GM12878 (cell line): Measurements from ENCODE around the gene CPA4. TPM values are rescaled to one million over a fixed set of nuclear protein-coding genes. Genes with fewer than 3 reads are reported as not detected.

Experiments used
- CREB1 ChIP-seq: IDR thresholded peaks from 2 replicates; pipeline ENCODE4 v1.6.1; 2012; ENCODE audit warnings: low read depth, mild to moderate bottlenecking, inconsistent platforms
- DPF2 ChIP-seq: fragments of 450-650 bp; IDR thresholded peaks from 2 replicates; pipeline ENCODE4 v1.6.1; 2017; ENCODE audit warnings: mild to moderate bottlenecking
- EGR1 ChIP-seq, 2 experiments: IDR thresholded peaks; 1 replicate in 1 of 2; 2 replicates in 1 of 2; pipeline ENCODE4 v1.6.1; 2011 to 2012; ENCODE audit warnings: low read depth in 2 of 2, low read length in 2 of 2, borderline replicate concordance in 1 of 2, mild to moderate bottlenecking in 1 of 2, moderate library complexity in 1 of 2
- EP300 ChIP-seq, 2 experiments: fragments of 150-350 bp in 1 of 2; IDR thresholded peaks; 2 replicates each; pipeline ENCODE4 v1.6.1; 2011 to 2012; ENCODE audit warnings: low read depth in 2 of 2, low read length in 2 of 2, borderline replicate concordance in 1 of 2, improper control_type of control experiment in 1 of 2, inconsistent platforms in 1 of 2; ENCODE audit not compliant: control insufficient read depth in 1 of 2
- ETV6 ChIP-seq, 2 experiments: fragments of 450-650 bp in 1 of 2; IDR thresholded peaks in 1 of 2; conservative IDR thresholded peaks in 1 of 2; 2 replicates each; pipeline ENCODE4 v1.6.1; 2014; ENCODE audit warnings: antibody characterized with exemption in 1 of 2, borderline replicate concordance in 1 of 2, low read depth in 1 of 2, mild to moderate bottlenecking in 1 of 2, moderate library complexity in 1 of 2
- EZH2 ChIP-seq: IDR thresholded peaks from 2 replicates; pipeline ENCODE4 v1.6.1; 2012; ENCODE audit warnings: low read depth, mild to moderate bottlenecking, control low read depth, inconsistent platforms, low read length, borderline replicate concordance; ENCODE audit not compliant: control insufficient read depth
- GATAD2B ChIP-seq: fragments of 450-650 bp; conservative IDR thresholded peaks from 2 replicates; pipeline ENCODE4 v1.6.1; 2017; ENCODE audit warnings: low read depth, mild to moderate bottlenecking, moderate library complexity
- HDAC2 ChIP-seq: fragments of 200-600 bp; sonication (generic); IDR thresholded peaks from 2 replicates; pipeline ENCODE4 v1.6.1; 2017
- HDAC6 ChIP-seq: fragments of 200-600 bp; sonication (generic); IDR thresholded peaks from one replicate; pipeline ENCODE4 v1.8.0; 2017; ENCODE audit warnings: antibody characterized with exemption; ENCODE audit not compliant: unreplicated experiment
- IKZF1 ChIP-seq: fragments of 450-650 bp; conservative IDR thresholded peaks from 2 replicates; pipeline ENCODE4 v1.6.1; 2017; ENCODE audit warnings: antibody characterized with exemption, mild to moderate bottlenecking
- IRF5 ChIP-seq: fragments of 450-650 bp; IDR thresholded peaks from 2 replicates; pipeline ENCODE4 v1.6.1; 2017; ENCODE audit warnings: borderline replicate concordance
- KAT2A ChIP-seq: conservative IDR thresholded peaks from 2 replicates; pipeline ENCODE4 v1.6.1; 2011; ENCODE audit warnings: low read depth, low read length; ENCODE audit not compliant: control insufficient read depth
- MEF2A ChIP-seq: IDR thresholded peaks from 2 replicates; pipeline ENCODE4 v1.6.1; 2011; ENCODE audit warnings: low read depth, mild to moderate bottlenecking, low read length, moderate library complexity; ENCODE audit not compliant: insufficient read depth
- NFYA ChIP-seq: IDR thresholded peaks from 2 replicates; pipeline ENCODE4 v1.6.1; 2011; ENCODE audit warnings: low read depth, mild to moderate bottlenecking, low read length, improper control_type of control experiment, borderline replicate concordance
- PML ChIP-seq: IDR thresholded peaks from 2 replicates; pipeline ENCODE4 v1.6.1; 2012; ENCODE audit warnings: low read length, inconsistent platforms
- RFX5 ChIP-seq: IDR thresholded peaks from 2 replicates; pipeline ENCODE4 v1.6.1; 2011; ENCODE audit warnings: low read depth, low read length, improper control_type of control experiment
- SP1 ChIP-seq: IDR thresholded peaks from one replicate; pipeline ENCODE4 v1.6.1; 2011; ENCODE audit warnings: low read depth, low read length
- SREBF1 ChIP-seq: IDR thresholded peaks from 2 replicates; pipeline ENCODE4 v1.6.1; 2012; ENCODE audit warnings: mild to moderate bottlenecking, low read length
- WRNIP1 ChIP-seq: IDR thresholded peaks from 2 replicates; pipeline ENCODE4 v1.6.1; 2011; ENCODE audit warnings: low read depth, low read length, improper control_type of control experiment, borderline replicate concordance
- ZNF217 ChIP-seq: fragments of 450-650 bp; IDR thresholded peaks from 2 replicates; pipeline ENCODE4 v1.6.1; 2017; ENCODE audit warnings: antibody characterized with exemption, mild to moderate bottlenecking
- ZSCAN29 ChIP-seq: fragments of 450-650 bp; IDR thresholded peaks from 2 replicates; pipeline ENCODE4 v1.6.1; 2017; ENCODE audit warnings: mild to moderate bottlenecking, moderate library complexity
- polyA plus RNA-seq, 11 experiments: library from polyadenylated mRNA; depleted of rRNA in 4 of 11; unstranded in 6 of 11; stranded (reverse) in 5 of 11; fragments of >200 nt; fragmentation: Nextera tagmentation in 4 of 11; fragmentation: Illumina TruSeq in 1 of 11; extraction: Ambion mirVana in 4 of 11; extraction: Trizol in 1 of 11; gene quantifications; 1 replicate in 1 of 11; 2 replicates in 10 of 11; pipeline versions ENCODE4 v1.2.1 to v1.2.3, GENCODE V29; 2011 to 2016; ENCODE audit warnings: inconsistent platforms in 2 of 11, missing spikeins in 2 of 11, low read depth in 1 of 11
- total RNA-seq, 4 experiments: library from RNA; depleted of rRNA in 3 of 4; stranded (reverse); fragments of >200 nt in 3 of 4; fragmentation: Illumina TruSeq in 1 of 4; extraction: Trizol in 1 of 4; gene quantifications; 2 replicates each; pipeline versions ENCODE4 v1.2.1 to v1.2.3, GENCODE V29; 2013 to 2021
- TF ChIP-seq, protein P1 (sequence below): fragments of 450-650 bp; IDR thresholded peaks from 2 replicates; pipeline ENCODE4 v1.6.1; 2018; ENCODE audit warnings: mild to moderate bottlenecking, low read depth, moderate library complexity; ENCODE audit not compliant: partially characterized antibody
- TF ChIP-seq, protein P2 (sequence below): fragments of 450-650 bp; formaldehyde crosslinking; IDR thresholded peaks from 2 replicates; pipeline ENCODE4 v1.4.0; 2022; ENCODE audit warnings: mild to moderate bottlenecking, moderate library complexity

Gene CPA4
- total and polyA plus RNA-seq, 10 of the 15 experiments (the other 5 are each of a cell fraction or from before 2014, with no cell fraction given): 0.05 to 0.35 (median 0.18) TPM; not detected in 1

DNA sequence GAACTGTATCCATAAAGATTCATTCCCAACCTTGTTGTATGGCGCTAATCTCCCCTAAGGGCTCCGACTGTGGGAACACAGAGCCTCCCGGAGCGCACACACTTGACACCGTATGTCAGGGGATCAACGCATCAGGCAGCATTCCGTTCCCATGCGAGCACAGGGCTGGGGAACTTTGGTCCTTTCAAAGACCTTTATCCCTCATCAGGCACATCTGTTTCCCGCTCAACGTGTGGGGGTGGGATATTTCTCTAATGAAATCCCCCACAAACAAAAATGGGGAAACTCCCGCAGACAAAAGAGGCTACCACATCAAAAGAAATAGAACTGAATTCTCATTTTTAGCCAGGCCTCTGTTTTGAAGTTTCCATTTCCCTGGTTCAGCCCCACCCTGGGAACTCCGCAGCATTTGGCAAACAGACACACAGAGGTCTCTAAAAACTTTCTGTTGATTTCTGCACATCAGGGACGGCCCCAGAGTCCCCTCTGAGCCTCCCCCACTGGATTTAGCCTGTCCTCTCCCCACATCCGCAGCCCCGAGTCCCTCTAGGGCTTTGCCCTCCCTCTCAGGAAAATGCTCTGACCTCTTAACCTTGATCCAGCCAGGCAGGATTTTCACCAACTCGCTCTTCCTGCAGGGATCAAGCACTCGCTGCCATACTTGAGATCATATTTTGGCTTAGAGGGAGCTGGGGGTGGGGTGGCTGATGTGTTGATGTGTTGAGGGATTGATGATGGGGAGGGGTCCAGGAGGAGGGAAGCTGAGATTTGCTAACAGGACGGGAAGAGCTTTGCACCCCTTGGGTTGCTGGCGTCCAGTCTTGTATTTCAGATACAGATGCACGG, 58.2 kb downstream of the CPA4 start (continued):
- TF ChIP-seq, protein P1, sequence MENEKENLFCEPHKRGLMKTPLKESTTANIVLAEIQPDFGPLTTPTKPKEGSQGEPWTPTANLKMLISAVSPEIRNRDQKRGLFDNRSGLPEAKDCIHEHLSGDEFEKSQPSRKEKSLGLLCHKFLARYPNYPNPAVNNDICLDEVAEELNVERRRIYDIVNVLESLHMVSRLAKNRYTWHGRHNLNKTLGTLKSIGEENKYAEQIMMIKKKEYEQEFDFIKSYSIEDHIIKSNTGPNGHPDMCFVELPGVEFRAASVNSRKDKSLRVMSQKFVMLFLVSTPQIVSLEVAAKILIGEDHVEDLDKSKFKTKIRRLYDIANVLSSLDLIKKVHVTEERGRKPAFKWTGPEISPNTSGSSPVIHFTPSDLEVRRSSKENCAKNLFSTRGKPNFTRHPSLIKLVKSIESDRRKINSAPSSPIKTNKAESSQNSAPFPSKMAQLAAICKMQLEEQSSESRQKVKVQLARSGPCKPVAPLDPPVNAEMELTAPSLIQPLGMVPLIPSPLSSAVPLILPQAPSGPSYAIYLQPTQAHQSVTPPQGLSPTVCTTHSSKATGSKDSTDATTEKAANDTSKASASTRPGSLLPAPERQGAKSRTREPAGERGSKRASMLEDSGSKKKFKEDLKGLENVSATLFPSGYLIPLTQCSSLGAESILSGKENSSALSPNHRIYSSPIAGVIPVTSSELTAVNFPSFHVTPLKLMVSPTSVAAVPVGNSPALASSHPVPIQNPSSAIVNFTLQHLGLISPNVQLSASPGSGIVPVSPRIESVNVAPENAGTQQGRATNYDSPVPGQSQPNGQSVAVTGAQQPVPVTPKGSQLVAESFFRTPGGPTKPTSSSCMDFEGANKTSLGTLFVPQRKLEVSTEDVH: no peak
- TF ChIP-seq PML (no peak), HDAC2 (no peak), SREBF1 (no peak), IRF5 (no peak), EP300 (IDR thresholded peaks at IDR 0.05; ENCODE audit: borderline replicate concordance in 1 of 2, control insufficient read depth in 1 of 2, low read depth in 2 of 2, low read length in 2 of 2) (no peak), WRNIP1 (no peak), DPF2 (0 out of 2 replicates have a peak, but pooled peaks have one; percentile 23), ZNF217 (no peak), MEF2A (peak; percentile 77), NFYA (no peak), EGR1 (IDR thresholded peaks at IDR 0.05; ENCODE audit: borderline replicate concordance in 1 of 2, low read depth in 2 of 2, low read length in 2 of 2) (peak in 1 of 2 experiments; percentile 50; a peak in 1 of 3 replicates), KAT2A (no peak), HDAC6 (no peak), EZH2 (no peak), IKZF1 (peak; percentile 58), ETV6 (conservative IDR thresholded peaks at IDR 0.05 in 1 of 2, IDR thresholded peaks at IDR 0.05 in 1 of 2; ENCODE audit: borderline replicate concordance in 1 of 2, low read depth in 1 of 2) (peak in 1 of 2 experiments; percentile 41; a peak in 1 of 4 replicates), ZSCAN29 (no peak), GATAD2B (no peak), RFX5 (no peak), CREB1 (no peak), SP1 (no peak)
- TF ChIP-seq, protein P2, sequence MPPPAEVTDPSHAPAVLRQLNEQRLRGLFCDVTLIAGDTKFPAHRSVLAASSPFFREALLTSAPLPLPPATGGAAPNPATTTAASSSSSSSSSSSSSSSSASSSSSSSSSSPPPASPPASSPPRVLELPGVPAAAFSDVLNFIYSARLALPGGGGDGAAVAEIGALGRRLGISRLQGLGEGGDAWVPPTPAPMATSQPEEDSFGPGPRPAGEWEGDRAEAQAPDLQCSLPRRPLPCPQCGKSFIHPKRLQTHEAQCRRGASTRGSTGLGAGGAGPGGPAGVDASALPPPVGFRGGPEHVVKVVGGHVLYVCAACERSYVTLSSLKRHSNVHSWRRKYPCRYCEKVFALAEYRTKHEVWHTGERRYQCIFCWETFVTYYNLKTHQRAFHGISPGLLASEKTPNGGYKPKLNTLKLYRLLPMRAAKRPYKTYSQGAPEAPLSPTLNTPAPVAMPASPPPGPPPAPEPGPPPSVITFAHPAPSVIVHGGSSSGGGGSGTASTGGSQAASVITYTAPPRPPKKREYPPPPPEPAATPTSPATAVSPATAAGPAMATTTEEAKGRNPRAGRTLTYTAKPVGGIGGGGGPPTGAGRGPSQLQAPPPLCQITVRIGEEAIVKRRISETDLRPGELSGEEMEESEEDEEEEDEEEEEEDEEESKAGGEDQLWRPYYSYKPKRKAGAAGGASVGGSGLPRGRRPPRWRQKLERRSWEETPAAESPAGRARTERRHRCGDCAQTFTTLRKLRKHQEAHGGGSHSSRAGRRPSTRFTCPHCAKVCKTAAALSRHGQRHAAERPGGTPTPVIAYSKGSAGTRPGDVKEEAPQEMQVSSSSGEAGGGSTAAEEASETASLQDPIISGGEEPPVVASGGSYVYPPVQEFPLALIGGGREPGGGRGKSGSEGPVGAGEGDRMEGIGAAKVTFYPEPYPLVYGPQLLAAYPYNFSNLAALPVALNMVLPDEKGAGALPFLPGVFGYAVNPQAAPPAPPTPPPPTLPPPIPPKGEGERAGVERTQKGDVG (CRISPR knock-in tag): no peak
